ENCODE results near the gene SLCO3A1. TPM values are rescaled to one million over a fixed set of nuclear protein-coding genes. Genes with fewer than 3 reads are reported as not detected.

The SLCO3A1 gene
- total RNA-seq, 4 donors from 2014 or later = 4.4 to 66.2 (median 5.1) TPM

DNA sequence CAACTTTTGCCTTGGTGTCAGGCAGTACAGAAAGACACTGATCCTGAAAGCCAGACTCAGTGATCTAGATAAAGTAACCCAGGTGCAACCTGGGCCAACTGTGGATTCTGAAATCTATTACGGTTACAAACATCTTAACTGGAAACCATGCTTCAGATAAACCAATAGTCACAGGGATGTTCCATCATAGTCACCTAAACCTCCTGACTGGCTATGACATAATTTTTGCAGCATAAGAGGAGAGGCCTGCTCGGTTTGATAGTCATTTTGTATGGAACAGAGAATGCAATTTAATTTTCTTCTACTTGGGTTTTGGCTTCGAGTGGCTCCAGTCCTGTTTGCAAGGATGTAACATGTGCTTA is 3.7 kb downstream of the SLCO3A1 start:
- Histone ChIP-seq H3K27me3 (no peaks in the 10 kb centered on the region), H3K4me1 (peaks cover 3 to 34% (median 24%) of the 10 kb centered on the region in 4 donors), H3K9me3 (no peaks in the 10 kb centered on the region), H3K27ac (no peak overlapping the region), H3K4me3 (no peak overlapping the region), H3K36me3 (no peaks in the 10 kb centered on the region)
- in situ Hi-C loops (cut with MboI; ENCODE audit: low pct_ligation_motif_present in 1 of 4, low pct_unique_long_range_greater_than_20kb in 1 of 4, low sequenced_read_pairs in 3 of 4) (loop anchor here in 1 of 4 donors (25.0 kb wide), 1 partner anchor 105 kb away; no protein-coding TSS in a partner anchor), intact Hi-C loops (cut with DNase I; ENCODE audit: low total_unique reads) (loop anchor here (10.0 kb wide), 1 partner anchor 218 kb away; no protein-coding TSS in a partner anchor)
- DNase-seq = no peak
- WGBS, 2 donors (ENCODE audit: low coverage in 1 of 2) = 58 to 68% methylated on average over 2 to 3 of the region's 3 CpGs
- TF ChIP-seq, protein P1, sequence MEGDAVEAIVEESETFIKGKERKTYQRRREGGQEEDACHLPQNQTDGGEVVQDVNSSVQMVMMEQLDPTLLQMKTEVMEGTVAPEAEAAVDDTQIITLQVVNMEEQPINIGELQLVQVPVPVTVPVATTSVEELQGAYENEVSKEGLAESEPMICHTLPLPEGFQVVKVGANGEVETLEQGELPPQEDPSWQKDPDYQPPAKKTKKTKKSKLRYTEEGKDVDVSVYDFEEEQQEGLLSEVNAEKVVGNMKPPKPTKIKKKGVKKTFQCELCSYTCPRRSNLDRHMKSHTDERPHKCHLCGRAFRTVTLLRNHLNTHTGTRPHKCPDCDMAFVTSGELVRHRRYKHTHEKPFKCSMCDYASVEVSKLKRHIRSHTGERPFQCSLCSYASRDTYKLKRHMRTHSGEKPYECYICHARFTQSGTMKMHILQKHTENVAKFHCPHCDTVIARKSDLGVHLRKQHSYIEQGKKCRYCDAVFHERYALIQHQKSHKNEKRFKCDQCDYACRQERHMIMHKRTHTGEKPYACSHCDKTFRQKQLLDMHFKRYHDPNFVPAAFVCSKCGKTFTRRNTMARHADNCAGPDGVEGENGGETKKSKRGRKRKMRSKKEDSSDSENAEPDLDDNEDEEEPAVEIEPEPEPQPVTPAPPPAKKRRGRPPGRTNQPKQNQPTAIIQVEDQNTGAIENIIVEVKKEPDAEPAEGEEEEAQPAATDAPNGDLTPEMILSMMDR (IDR thresholded peaks at IDR 0.05) = no peak

GRCh38 chr15:91857772-91858171 is 4.3 kb downstream of the SLCO3A1 start:
- TF ChIP-seq, protein P1 (IDR thresholded peaks at IDR 0.05) = no peak
- TF ChIP-seq EP300 (IDR thresholded peaks at IDR 0.05; ENCODE audit: low read depth) (no peak), POLR2AphosphoS5 (IDR thresholded peaks at IDR 0.05) (no peak), POLR2A (IDR thresholded peaks at IDR 0.05) (no peak)
- no peak for DNase-seq
- WGBS, 2 donors (ENCODE audit: low coverage in 1 of 2) = 68 to 95% methylated on average over 2 of the region's 2 CpGs
- Histone ChIP-seq H3K4me1 (peaks cover 0 to 29% (median 20%) of the 10 kb centered on the region in 4 donors), H3K27me3 (no peaks in the 10 kb centered on the region), H3K9me3 (no peaks in the 10 kb centered on the region), H3K4me3 (no peak overlapping the region), H3K36me3 (no peaks in the 10 kb centered on the region), H3K27ac (no peak overlapping the region)
- intact Hi-C loops (cut with DNase I; ENCODE audit: low total_unique reads) = loop anchor here (10.0 kb wide), 1 partner anchor 217 kb away; no protein-coding TSS in a partner anchor
- in situ Hi-C loops (cut with MboI; ENCODE audit: low pct_ligation_motif_present in 1 of 4, low pct_unique_long_range_greater_than_20kb in 1 of 4, low sequenced_read_pairs in 3 of 4) = loop anchor here in 1 of 4 donors (25.0 kb wide), 1 partner anchor 105 kb away; no protein-coding TSS in a partner anchor

- Histone ChIP-seq H3K4me1 (peaks cover 0 to 35% (median 14%) of the 10 kb centered on the region in 4 donors), H3K9me3 (no peaks in the 10 kb centered on the region), H3K36me3 (no peaks in the 10 kb centered on the region), H3K27ac (no peak overlapping the region), H3K4me3 (no peak overlapping the region), H3K27me3 (no peaks in the 10 kb centered on the region)
- no peak for TF ChIP-seq POLR2A (IDR thresholded peaks at IDR 0.05)
- TF ChIP-seq EP300 (IDR thresholded peaks at IDR 0.05; ENCODE audit: low read depth) = no peak
- TF ChIP-seq, protein P1 (IDR thresholded peaks at IDR 0.05) = no peak
- no peak for TF ChIP-seq POLR2AphosphoS5 (IDR thresholded peaks at IDR 0.05)
- 67 to 85% methylated on average over 3 to 7 of the region's 7 CpGs for WGBS, 2 donors (ENCODE audit: low coverage in 1 of 2)
- DNase-seq = no peak
- in situ Hi-C loops (cut with MboI; ENCODE audit: low pct_ligation_motif_present in 1 of 4, low pct_unique_long_range_greater_than_20kb in 1 of 4, low sequenced_read_pairs in 3 of 4) (loop anchor here in 1 of 4 donors (25.0 kb wide), 1 partner anchor 102 kb away; no protein-coding TSS in a partner anchor), intact Hi-C loops (cut with DNase I; ENCODE audit: low total_unique reads) (loop anchor here (2.0 kb wide), 1 partner anchor 70 kb away; no protein-coding TSS in a partner anchor)
These were observed 7.0 kb downstream of the SLCO3A1 start for GRCh38 chr15:91860498-91860897.

DNA sequence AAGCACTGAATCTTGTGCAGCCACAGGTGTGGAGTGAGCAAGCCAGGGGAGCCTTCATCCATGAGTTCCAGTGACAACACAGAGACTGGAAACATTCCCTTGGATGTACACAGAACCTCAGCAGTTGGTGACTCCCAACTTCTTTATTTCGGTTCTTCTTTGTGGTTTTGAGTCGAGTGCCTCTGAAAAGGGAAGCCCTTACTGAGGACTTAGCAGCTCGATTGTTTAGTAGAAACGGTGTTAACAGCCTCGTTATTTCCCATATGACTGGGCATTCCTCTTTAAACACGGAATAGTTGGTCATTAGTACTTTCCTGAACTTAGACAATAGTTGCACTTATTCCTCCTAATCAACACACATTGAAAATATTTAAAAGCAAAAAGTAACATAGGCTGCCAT is 7.7 kb downstream of the SLCO3A1 start:
- no peak overlapping the region for H3K27ac ChIP-seq
- H3K4me3 ChIP-seq = no peak overlapping the region
- WGBS, 2 donors (ENCODE audit: low coverage in 1 of 2) = 60 to 89% methylated on average over 5 to 6 of the region's 6 CpGs
- DNase-seq = no peak
- H3K36me3 ChIP-seq = no peaks in the 10 kb centered on the region
- TF ChIP-seq POLR2AphosphoS5 (IDR thresholded peaks at IDR 0.05) = no peak
- TF ChIP-seq POLR2A (IDR thresholded peaks at IDR 0.05) = no peak
- TF ChIP-seq, protein P1 (IDR thresholded peaks at IDR 0.05) = no peak
- no peak for TF ChIP-seq EP300 (IDR thresholded peaks at IDR 0.05; ENCODE audit: low read depth)
- intact Hi-C loops (cut with DNase I; ENCODE audit: low total_unique reads) (loop anchor here (2.0 kb wide), 1 partner anchor 70 kb away; no protein-coding TSS in a partner anchor), in situ Hi-C loops (cut with MboI; ENCODE audit: low pct_ligation_motif_present in 1 of 4, low pct_unique_long_range_greater_than_20kb in 1 of 4, low sequenced_read_pairs in 3 of 4) (loop anchor here in 1 of 4 donors (25.0 kb wide), 1 partner anchor 101 kb away; no protein-coding TSS in a partner anchor)
- no peaks in the 10 kb centered on the region for H3K27me3 ChIP-seq
- peaks cover 0 to 34% (median 10%) of the 10 kb centered on the region in 4 donors for H3K4me1 ChIP-seq
- no peaks in the 10 kb centered on the region for H3K9me3 ChIP-seq

All from transverse colon (tissue), 4 donors.